ENCODE data around the gene WSCD1.

WSCD1 gene

GRCh38 chr17:6110592-6110991, 40.4 kb downstream of the WSCD1 start:
- Histone ChIP-seq H3K27ac (ENCODE audit: low read depth, low read length) (no peak overlapping the region), H3K9ac (ENCODE audit: low read length) (no peak overlapping the region), H3K4me3 (ENCODE audit: low read depth in 1 of 2, low read length in 2 of 2) (no peak overlapping the region), H3K4me1 (ENCODE audit: insufficient read depth, low read length) (no peaks in the 10 kb centered on the region), H3K36me3 (ENCODE audit: insufficient read depth, low read length) (no peaks in the 10 kb centered on the region), H3K27me3 (ENCODE audit: control insufficient read depth in 1 of 2, insufficient read depth in 2 of 2, low read length in 2 of 2) (no peaks in the 10 kb centered on the region), H3K9me3 (ENCODE audit: low read length) (no peaks in the 10 kb centered on the region)

DNA sequence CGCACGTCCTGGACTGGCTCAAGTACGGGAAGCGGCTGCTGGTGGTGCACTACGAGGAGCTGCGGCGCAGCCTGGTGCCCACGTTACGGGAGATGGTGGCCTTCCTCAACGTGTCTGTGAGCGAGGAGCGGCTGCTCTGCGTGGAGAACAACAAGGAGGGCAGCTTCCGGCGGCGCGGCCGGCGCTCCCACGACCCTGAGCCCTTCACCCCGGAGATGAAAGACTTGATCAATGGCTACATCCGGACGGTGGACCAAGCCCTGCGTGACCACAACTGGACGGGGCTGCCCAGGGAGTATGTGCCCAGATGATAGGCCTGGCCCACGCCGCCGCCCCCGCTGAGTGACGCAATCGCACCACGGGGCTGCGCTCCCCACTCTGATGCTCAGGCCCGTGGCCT, 50.2 kb downstream of the WSCD1 start:
- H3K9ac ChIP-seq (ENCODE audit: low read length): no peak overlapping the region
- H3K9me3 ChIP-seq (ENCODE audit: low read length): no peaks in the 10 kb centered on the region
- no peak overlapping the region for H3K27ac ChIP-seq (ENCODE audit: low read depth, low read length)
- H3K4me1 ChIP-seq (ENCODE audit: insufficient read depth, low read length): no peaks in the 10 kb centered on the region
- no peak overlapping the region for H3K4me3 ChIP-seq (ENCODE audit: low read depth in 1 of 2, low read length in 2 of 2)
- no peaks in the 10 kb centered on the region for H3K36me3 ChIP-seq (ENCODE audit: insufficient read depth, low read length)
- no peaks in the 10 kb centered on the region for H3K27me3 ChIP-seq (ENCODE audit: control insufficient read depth in 1 of 2, insufficient read depth in 2 of 2, low read length in 2 of 2)

GRCh38 chr17:6124856-6125255, 54.7 kb downstream of the WSCD1 start:
- H3K27me3 ChIP-seq (ENCODE audit: control insufficient read depth in 1 of 2, insufficient read depth in 2 of 2, low read length in 2 of 2): no peaks in the 10 kb centered on the region
- H3K4me3 ChIP-seq (ENCODE audit: low read depth in 1 of 2, low read length in 2 of 2): no peak overlapping the region
- no peaks in the 10 kb centered on the region for H3K9me3 ChIP-seq (ENCODE audit: low read length)
- H3K9ac ChIP-seq (ENCODE audit: low read length): no peak overlapping the region
- no peaks in the 10 kb centered on the region for H3K36me3 ChIP-seq (ENCODE audit: insufficient read depth, low read length)
- no peaks in the 10 kb centered on the region for H3K4me1 ChIP-seq (ENCODE audit: insufficient read depth, low read length)
- no peak overlapping the region for H3K27ac ChIP-seq (ENCODE audit: low read depth, low read length)

DNA sequence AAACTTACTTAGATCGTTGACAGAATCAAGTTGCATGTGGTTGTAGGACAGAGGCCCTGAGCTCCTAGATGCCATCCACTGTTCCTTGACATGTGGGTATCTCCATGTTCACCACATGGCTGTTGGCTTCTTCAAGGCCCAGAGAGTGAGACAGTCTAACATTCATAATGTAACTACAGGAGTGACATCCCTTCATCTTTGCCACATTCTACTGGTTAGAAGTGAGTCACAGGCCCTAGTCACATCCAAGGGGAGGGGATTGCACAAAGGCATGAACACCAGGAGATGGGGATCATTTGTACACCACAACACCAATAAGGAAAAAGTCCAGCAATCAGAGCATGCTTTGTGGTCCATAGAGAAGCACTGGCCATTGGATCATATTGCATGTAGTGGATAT, 56.6 kb downstream of the WSCD1 start:
- Histone ChIP-seq H3K4me1 (ENCODE audit: insufficient read depth, low read length) (no peaks in the 10 kb centered on the region), H3K9me3 (ENCODE audit: low read length) (no peaks in the 10 kb centered on the region), H3K9ac (ENCODE audit: low read length) (no peak overlapping the region), H3K4me3 (ENCODE audit: low read depth in 1 of 2, low read length in 2 of 2) (no peak overlapping the region), H3K36me3 (ENCODE audit: insufficient read depth, low read length) (no peaks in the 10 kb centered on the region), H3K27me3 (ENCODE audit: control insufficient read depth in 1 of 2, insufficient read depth in 2 of 2, low read length in 2 of 2) (no peaks in the 10 kb centered on the region), H3K27ac (ENCODE audit: low read depth, low read length) (no peak overlapping the region)

- H3K9me3 ChIP-seq (ENCODE audit: low read length): no peaks in the 10 kb centered on the region
- no peaks in the 10 kb centered on the region for H3K27me3 ChIP-seq (ENCODE audit: control insufficient read depth in 1 of 2, insufficient read depth in 2 of 2, low read length in 2 of 2)
- no peak overlapping the region for H3K9ac ChIP-seq (ENCODE audit: low read length)
- no peaks in the 10 kb centered on the region for H3K4me1 ChIP-seq (ENCODE audit: insufficient read depth, low read length)
- H3K36me3 ChIP-seq (ENCODE audit: insufficient read depth, low read length): no peaks in the 10 kb centered on the region
- no peak overlapping the region for H3K4me3 ChIP-seq (ENCODE audit: low read depth in 1 of 2, low read length in 2 of 2)
- no peak overlapping the region for H3K27ac ChIP-seq (ENCODE audit: low read depth, low read length)
These were observed 64.5 kb downstream of the WSCD1 start for GRCh38 chr17:6134721-6135120.

GRCh38 chr17:6135236-6135635, 65.1 kb downstream of the WSCD1 start:
- Histone ChIP-seq H3K4me3 (ENCODE audit: low read depth in 1 of 2, low read length in 2 of 2) (no peak overlapping the region), H3K4me1 (ENCODE audit: insufficient read depth, low read length) (no peaks in the 10 kb centered on the region), H3K27me3 (ENCODE audit: control insufficient read depth in 1 of 2, insufficient read depth in 2 of 2, low read length in 2 of 2) (no peaks in the 10 kb centered on the region), H3K27ac (ENCODE audit: low read depth, low read length) (no peak overlapping the region), H3K9ac (ENCODE audit: low read length) (no peak overlapping the region), H3K36me3 (ENCODE audit: insufficient read depth, low read length) (no peaks in the 10 kb centered on the region), H3K9me3 (ENCODE audit: low read length) (no peaks in the 10 kb centered on the region)

DNA sequence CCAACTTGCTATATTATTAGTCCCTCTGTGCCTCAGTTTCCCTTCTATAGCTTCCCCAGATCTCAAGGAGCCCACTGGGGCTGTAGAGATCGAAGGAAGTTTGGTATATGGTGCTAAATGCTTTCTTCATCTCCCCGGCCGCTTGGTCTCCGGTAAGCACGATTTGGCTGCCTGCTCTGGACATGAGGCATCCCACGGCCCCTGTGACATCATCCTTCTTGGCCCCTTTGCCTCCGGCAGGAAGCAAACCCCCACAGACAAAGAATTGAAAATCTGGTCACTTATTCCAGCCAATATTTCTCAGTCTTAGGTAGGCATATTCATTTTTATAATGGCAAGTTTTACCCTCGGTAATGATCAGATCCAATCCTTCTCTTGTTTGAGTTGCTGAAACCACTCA, 65.8 kb downstream of the WSCD1 start:
- no peak overlapping the region for H3K4me3 ChIP-seq (ENCODE audit: low read depth in 1 of 2, low read length in 2 of 2)
- no peaks in the 10 kb centered on the region for H3K9me3 ChIP-seq (ENCODE audit: low read length)
- no peak overlapping the region for H3K27ac ChIP-seq (ENCODE audit: low read depth, low read length)
- no peak overlapping the region for H3K9ac ChIP-seq (ENCODE audit: low read length)
- no peaks in the 10 kb centered on the region for H3K36me3 ChIP-seq (ENCODE audit: insufficient read depth, low read length)
- no peaks in the 10 kb centered on the region for H3K27me3 ChIP-seq (ENCODE audit: control insufficient read depth in 1 of 2, insufficient read depth in 2 of 2, low read length in 2 of 2)
- H3K4me1 ChIP-seq (ENCODE audit: insufficient read depth, low read length): no peaks in the 10 kb centered on the region

DNA sequence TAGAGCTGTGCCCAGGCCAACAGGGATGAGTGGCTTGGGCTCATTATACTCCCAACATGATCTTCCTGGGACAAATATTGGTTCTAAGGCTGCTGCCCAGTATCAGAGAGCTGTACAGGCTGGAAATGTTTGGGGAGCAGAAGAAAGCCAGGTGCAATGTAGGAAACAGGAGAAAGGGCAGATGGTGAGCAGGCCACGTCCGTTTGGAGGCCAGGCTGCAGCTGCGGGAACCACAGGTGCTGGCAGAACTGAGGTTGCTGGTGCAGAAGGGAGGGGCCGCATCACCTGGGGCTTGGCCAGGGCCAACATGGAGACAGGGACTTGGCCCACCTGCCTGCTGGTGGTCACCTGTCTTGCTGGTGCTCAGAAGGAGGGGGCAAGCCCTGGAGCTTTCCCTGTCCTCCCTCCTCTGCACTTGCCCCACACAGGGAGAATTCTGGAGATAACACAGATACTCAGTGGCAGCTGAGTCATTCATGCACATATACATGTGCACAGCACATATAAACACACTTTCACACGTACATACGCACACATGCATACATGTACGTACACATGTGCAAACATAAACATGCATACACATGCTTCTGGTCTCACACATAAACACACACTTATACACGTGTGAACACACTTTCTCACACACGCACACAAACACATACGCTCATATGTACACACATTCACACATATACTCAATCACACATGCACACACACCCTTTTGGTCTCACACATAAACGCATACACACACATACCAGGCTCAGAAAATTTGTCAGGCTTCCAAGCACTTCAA, 67.7 kb downstream of the WSCD1 start:
- Histone ChIP-seq H3K27me3 (ENCODE audit: control insufficient read depth in 1 of 2, insufficient read depth in 2 of 2, low read length in 2 of 2) (no peaks in the 10 kb centered on the region), H3K9ac (ENCODE audit: low read length) (no peak overlapping the region), H3K4me1 (ENCODE audit: insufficient read depth, low read length) (no peaks in the 10 kb centered on the region), H3K4me3 (ENCODE audit: low read depth in 1 of 2, low read length in 2 of 2) (no peak overlapping the region), H3K9me3 (ENCODE audit: low read length) (no peaks in the 10 kb centered on the region), H3K36me3 (ENCODE audit: insufficient read depth, low read length) (no peaks in the 10 kb centered on the region), H3K27ac (ENCODE audit: low read depth, low read length) (no peak overlapping the region)

DNA sequence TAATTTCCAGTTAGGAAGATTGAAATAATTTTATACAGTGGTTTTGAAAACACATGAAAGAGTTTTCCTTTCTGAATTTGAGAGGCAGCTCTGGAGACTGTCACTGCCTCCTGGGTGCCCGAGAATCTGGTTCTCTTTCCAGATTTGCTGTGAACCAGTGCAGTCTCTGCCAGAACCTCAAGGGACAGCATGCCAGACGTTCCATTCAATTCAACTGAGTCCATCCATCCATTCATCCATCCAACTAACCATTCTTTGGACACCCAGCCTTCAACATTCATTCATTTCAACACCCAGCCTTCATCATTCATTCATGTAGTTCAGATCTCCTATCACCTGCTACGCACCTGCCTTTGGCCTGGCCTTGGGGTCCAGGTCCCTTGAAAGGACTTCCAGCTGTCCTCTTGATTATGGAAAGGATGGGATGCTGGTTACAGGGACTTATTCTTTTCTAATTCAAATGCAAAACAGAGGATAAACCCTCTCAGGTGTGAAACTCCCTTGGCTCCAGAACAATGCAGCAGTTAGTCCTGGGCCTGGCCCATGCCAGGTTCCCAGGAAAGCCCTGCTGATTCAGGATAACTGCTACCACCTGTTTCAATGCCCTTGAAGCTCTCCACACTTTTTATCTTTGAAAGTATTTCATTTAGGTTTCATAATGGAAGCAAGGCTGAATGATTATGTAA, 68.7 kb downstream of the WSCD1 start:
- Histone ChIP-seq H3K9me3 (ENCODE audit: low read length) (no peaks in the 10 kb centered on the region), H3K4me3 (ENCODE audit: low read depth in 1 of 2, low read length in 2 of 2) (no peak overlapping the region), H3K27ac (ENCODE audit: low read depth, low read length) (no peak overlapping the region), H3K27me3 (ENCODE audit: control insufficient read depth in 1 of 2, insufficient read depth in 2 of 2, low read length in 2 of 2) (no peaks in the 10 kb centered on the region), H3K36me3 (ENCODE audit: insufficient read depth, low read length) (no peaks in the 10 kb centered on the region), H3K9ac (ENCODE audit: low read length) (no peak overlapping the region), H3K4me1 (ENCODE audit: insufficient read depth, low read length) (no peaks in the 10 kb centered on the region)

DNA sequence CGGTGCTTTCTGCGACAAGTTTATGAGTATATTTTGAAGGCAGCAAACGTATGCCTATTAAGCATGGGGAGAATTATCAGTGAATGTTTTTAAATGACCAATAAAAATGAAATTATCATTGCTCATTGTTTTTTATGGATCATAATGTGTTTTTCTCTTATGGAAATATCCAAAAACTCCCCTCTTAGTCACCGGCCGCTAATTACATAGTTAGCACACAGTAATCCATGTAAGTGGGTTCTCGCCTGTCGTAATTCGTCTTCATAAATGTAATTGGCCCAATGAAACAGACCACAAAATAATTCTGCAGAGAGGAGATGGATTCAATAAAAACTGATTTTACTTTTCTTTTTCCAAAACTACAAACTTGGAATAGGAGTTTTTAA, 69.3 kb downstream of the WSCD1 start:
- Histone ChIP-seq H3K4me3 (ENCODE audit: low read depth in 1 of 2, low read length in 2 of 2) (no peak overlapping the region), H3K9ac (ENCODE audit: low read length) (no peak overlapping the region), H3K36me3 (ENCODE audit: insufficient read depth, low read length) (no peaks in the 10 kb centered on the region), H3K27ac (ENCODE audit: low read depth, low read length) (no peak overlapping the region), H3K9me3 (ENCODE audit: low read length) (no peaks in the 10 kb centered on the region), H3K27me3 (ENCODE audit: control insufficient read depth in 1 of 2, insufficient read depth in 2 of 2, low read length in 2 of 2) (no peaks in the 10 kb centered on the region), H3K4me1 (ENCODE audit: insufficient read depth, low read length) (no peaks in the 10 kb centered on the region)

- Histone ChIP-seq H3K27me3 (ENCODE audit: control insufficient read depth in 1 of 2, insufficient read depth in 2 of 2, low read length in 2 of 2) (no peaks in the 10 kb centered on the region), H3K9ac (ENCODE audit: low read length) (no peak overlapping the region), H3K9me3 (ENCODE audit: low read length) (no peaks in the 10 kb centered on the region), H3K36me3 (ENCODE audit: insufficient read depth, low read length) (no peaks in the 10 kb centered on the region), H3K4me3 (ENCODE audit: low read depth in 1 of 2, low read length in 2 of 2) (no peak overlapping the region), H3K27ac (ENCODE audit: low read depth, low read length) (no peak overlapping the region), H3K4me1 (ENCODE audit: insufficient read depth, low read length) (no peaks in the 10 kb centered on the region)
These were observed 70.0 kb downstream of the WSCD1 start for GRCh38 chr17:6140188-6140587.

Data from muscle layer of colon (tissue), 2 donors.